ENCODE measurements around the gene DOCK2.

DOCK2 gene

DNA sequence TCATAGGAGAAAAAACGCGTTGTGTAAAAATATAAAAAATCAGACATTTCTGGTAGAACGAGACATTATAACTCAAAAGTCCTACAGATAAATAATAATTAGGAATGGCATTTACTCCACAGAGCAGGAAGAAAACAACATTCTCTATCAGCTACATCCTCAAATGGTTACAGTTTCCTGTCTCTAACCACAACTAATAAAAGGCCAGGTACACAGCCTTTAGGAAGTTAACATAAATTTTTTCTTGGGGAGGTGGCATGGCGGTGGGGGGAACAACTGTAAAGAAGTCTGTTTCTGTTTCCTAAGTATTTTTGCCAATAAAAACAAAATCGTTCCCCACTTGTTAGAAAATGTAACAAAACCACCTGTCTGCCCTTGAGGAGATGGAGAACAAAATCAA is 298.7 kb downstream of the DOCK2 start:
- H3K27ac ChIP-seq = no peak overlapping the region
- TF ChIP-seq, protein P1, sequence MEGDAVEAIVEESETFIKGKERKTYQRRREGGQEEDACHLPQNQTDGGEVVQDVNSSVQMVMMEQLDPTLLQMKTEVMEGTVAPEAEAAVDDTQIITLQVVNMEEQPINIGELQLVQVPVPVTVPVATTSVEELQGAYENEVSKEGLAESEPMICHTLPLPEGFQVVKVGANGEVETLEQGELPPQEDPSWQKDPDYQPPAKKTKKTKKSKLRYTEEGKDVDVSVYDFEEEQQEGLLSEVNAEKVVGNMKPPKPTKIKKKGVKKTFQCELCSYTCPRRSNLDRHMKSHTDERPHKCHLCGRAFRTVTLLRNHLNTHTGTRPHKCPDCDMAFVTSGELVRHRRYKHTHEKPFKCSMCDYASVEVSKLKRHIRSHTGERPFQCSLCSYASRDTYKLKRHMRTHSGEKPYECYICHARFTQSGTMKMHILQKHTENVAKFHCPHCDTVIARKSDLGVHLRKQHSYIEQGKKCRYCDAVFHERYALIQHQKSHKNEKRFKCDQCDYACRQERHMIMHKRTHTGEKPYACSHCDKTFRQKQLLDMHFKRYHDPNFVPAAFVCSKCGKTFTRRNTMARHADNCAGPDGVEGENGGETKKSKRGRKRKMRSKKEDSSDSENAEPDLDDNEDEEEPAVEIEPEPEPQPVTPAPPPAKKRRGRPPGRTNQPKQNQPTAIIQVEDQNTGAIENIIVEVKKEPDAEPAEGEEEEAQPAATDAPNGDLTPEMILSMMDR (IDR thresholded peaks at IDR 0.05) = no peak
- TF ChIP-seq ZFX (IDR thresholded peaks at IDR 0.05; ENCODE audit: borderline replicate concordance) = no peak

DNA sequence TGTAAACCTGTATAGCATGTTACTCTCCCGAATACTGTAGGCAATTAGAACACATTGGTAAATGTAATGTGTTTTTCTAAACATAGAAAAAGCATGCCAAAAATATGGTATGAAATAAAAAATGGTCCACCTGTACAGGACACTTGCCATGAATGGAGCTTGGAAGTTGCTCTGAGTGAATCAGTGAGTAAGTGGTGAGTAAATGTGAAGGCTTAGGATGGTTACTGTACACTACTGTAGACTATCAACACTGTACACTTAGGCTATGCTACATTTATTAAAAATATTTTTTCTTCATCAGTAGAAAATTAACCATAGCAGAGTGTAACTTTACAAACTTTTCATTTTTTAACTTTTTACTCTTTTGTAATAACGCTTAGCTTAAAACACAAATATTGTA is 301.4 kb downstream of the DOCK2 start:
- TF ChIP-seq, protein P1 (IDR thresholded peaks at IDR 0.05) = no peak
- TF ChIP-seq ZFX (IDR thresholded peaks at IDR 0.05; ENCODE audit: borderline replicate concordance) = no peak
- no peak overlapping the region for H3K27ac ChIP-seq

DNA sequence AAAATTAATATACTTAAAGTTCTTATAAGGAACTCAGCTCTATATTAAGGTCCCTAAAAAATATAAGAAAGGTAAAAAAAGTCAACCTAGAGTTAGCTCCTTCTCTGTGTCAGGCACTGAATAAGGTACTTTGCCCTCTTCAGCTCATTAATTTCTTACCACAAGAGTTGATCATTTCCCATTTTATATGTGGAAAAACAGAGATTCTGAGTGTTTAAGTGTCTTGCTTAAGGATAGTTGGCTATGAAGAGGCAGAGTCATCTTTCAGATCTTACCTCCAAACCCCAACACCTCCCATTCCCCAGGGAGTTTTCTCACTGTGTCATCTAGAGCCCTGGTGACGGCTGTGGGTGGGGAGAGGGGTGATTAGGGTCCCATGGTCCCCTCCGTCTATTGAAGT is 302.7 kb downstream of the DOCK2 start:
- H3K27ac ChIP-seq = no peak overlapping the region
- TF ChIP-seq, protein P1 (IDR thresholded peaks at IDR 0.05) = no peak
- no peak for TF ChIP-seq ZFX (IDR thresholded peaks at IDR 0.05; ENCODE audit: borderline replicate concordance)

DNA sequence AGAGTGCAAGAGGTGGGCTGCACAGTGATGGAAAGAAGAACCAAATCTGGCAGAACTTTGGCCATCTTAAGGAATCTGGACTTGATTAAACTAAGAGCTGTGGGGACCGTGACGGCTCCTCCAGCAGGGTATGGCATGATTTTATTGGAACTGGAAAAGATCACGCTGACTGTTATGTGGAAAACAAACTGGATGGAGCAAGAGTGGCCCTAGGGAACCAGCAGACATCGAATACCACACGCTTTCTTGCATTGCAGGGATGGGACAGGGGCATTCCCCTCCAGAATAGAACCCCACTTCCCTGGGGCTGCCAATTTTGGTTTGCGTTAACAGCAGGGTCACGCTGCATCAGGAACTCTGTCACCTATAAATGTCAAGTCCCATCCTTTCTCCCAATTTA is 304.5 kb downstream of the DOCK2 start:
- TF ChIP-seq ZFX (IDR thresholded peaks at IDR 0.05; ENCODE audit: borderline replicate concordance) = no peak
- TF ChIP-seq, protein P1 (IDR thresholded peaks at IDR 0.05) = no peak
- H3K27ac ChIP-seq = no peak overlapping the region

DNA sequence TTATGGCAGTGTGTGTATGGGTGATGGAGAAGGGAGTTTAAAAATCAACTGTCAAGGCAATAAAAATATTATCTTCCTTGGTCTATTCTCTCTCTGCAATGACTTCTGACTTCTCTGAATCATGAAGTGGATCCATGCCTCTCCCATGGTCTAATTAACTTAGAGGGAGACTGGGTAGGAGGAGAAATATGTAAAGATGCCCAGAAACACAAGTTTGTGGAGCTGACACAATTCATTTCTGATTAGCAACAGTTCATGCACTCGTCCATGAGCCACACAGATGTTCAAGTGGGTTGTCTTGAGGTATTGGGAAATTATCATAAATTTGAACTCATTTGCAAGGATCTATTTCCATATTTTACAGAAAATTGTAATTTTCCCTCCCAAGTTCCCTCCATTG is 305.1 kb downstream of the DOCK2 start:
- no peak overlapping the region for H3K27ac ChIP-seq
- TF ChIP-seq, protein P1 (IDR thresholded peaks at IDR 0.05) = no peak

DNA sequence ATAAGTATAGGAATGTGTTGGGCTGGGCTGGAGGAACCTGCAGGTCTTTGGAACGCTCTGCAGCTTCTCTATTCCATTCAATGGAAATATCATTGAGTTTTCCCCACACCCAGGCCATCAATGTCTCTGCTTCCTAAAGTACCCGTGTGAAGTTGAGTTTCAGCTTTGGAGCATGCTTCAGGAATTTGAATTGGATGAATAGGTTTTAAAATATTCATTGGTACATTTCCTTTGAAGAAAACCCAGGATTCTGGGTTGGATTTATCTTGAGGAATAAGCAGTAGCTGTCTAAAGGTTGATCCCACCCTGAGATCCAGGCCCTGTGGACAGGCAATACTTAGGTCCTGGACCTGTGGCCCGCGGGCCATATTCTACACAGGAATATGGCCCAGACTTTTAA is 306.0 kb downstream of the DOCK2 start:
- no peak for TF ChIP-seq ZFX (IDR thresholded peaks at IDR 0.05; ENCODE audit: borderline replicate concordance)
- TF ChIP-seq, protein P1 (IDR thresholded peaks at IDR 0.05) = no peak
- H3K27ac ChIP-seq = no peak overlapping the region

DNA sequence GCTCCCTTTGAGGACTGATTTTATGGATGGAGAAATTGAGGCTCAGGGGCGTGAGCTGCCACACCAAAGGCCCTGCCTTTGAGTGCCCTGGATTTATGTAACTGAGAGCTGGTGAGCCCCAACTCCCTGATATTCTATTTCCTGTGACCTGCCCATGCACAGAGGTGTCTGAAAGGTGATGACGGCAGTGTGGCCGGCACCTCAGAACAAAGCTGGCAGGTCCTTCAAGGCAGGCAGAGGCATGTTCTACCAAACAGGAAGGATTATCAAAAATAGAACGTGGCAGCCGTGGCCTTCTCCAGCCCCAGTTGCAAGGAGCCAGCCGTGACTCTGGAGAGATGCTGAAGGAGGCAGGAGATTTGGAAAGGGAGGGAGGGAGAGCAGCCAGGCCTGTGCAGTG is 307.0 kb downstream of the DOCK2 start:
- no peak for TF ChIP-seq ZFX (IDR thresholded peaks at IDR 0.05; ENCODE audit: borderline replicate concordance)
- TF ChIP-seq, protein P1 (IDR thresholded peaks at IDR 0.05) = no peak
- H3K27ac ChIP-seq = no peak overlapping the region
